Keratinocyte (primary cell): Measurements from ENCODE around the gene SMAD5. TPM values are rescaled to one million over a fixed set of nuclear protein-coding genes. Genes with fewer than 3 reads are reported as not detected.

Source experiments
- DNase-seq: peaks from one replicate; pipeline ENCODE4 v3.0.0-alpha.2; 2011; ENCODE audit warnings: low read depth, missing footprints, low spot score
- FAIRE-seq: peaks from 2 replicates; lab custom pipeline; 2011; peaks lifted over from hg19 to GRCh38; lab: Jason Lieb, UNC
- H2AFZ ChIP-seq: 2 replicates; pipeline ENCODE4 v1.6.0; 2012; ENCODE audit warnings: low read length, control low read depth, inconsistent platforms; ENCODE audit not compliant: control insufficient read depth
- H3K27ac ChIP-seq: 2 replicates; pipeline ENCODE4 v1.5.1; 2011; ENCODE audit warnings: low read length; ENCODE audit not compliant: control insufficient read depth, insufficient read depth
- H3K27me3 ChIP-seq: 3 replicates; pipeline ENCODE4 v1.6.0; 2011; ENCODE audit warnings: low read length; ENCODE audit not compliant: control insufficient read depth, insufficient read depth; ENCODE audit errors: extremely low read depth
- H3K36me3 ChIP-seq, 2 experiments: 2 replicates in 1 of 2; 3 replicates in 1 of 2; pipeline ENCODE4 v1.5.1; 2011; ENCODE audit warnings: low read length in 2 of 2, mild to moderate bottlenecking in 1 of 2; ENCODE audit not compliant: control insufficient read depth in 2 of 2, insufficient read depth in 2 of 2; ENCODE audit errors: extremely low read depth in 1 of 2
- H3K4me1 ChIP-seq: 3 replicates; pipeline ENCODE4 v1.5.1; 2011; ENCODE audit warnings: low read length; ENCODE audit not compliant: control insufficient read depth, insufficient read depth; ENCODE audit errors: extremely low read depth
- H3K4me2 ChIP-seq: 3 replicates; pipeline ENCODE4 v1.6.0; 2011; ENCODE audit warnings: low read depth, low read length; ENCODE audit not compliant: control insufficient read depth, insufficient read depth; ENCODE audit errors: extremely low read depth
- H3K4me3 ChIP-seq, 3 experiments: fragments of 200-600 bp in 1 of 3; sonication (generic) in 1 of 3; 2 replicates in 2 of 3; 3 replicates in 1 of 3; pipeline ENCODE4 v1.5.1; 2011 to 2016; ENCODE audit warnings: low read length in 3 of 3, mild to moderate bottlenecking in 3 of 3, control low read depth in 2 of 3, inconsistent platforms in 1 of 3, low read depth in 1 of 3, mixed read lengths in 1 of 3, mixed run types in 1 of 3, moderate library complexity in 1 of 3; ENCODE audit not compliant: control insufficient read depth in 2 of 3, insufficient read depth in 2 of 3; ENCODE audit errors: extremely low read depth in 1 of 3
- H3K79me2 ChIP-seq: 2 replicates; pipeline ENCODE4 v1.6.0; 2012; ENCODE audit warnings: low read length; ENCODE audit not compliant: control insufficient read depth, insufficient read depth
- H3K9ac ChIP-seq: 3 replicates; pipeline ENCODE4 v1.6.0; 2011; ENCODE audit warnings: low read length; ENCODE audit not compliant: control insufficient read depth, insufficient read depth; ENCODE audit errors: extremely low read depth
- H3K9me1 ChIP-seq: 3 replicates; pipeline ENCODE4 v1.6.0; 2011; ENCODE audit warnings: low read length; ENCODE audit not compliant: control insufficient read depth, insufficient read depth; ENCODE audit errors: extremely low read depth
- H3K9me3 ChIP-seq: 2 replicates; pipeline ENCODE4 v1.5.1; 2012; ENCODE audit warnings: low read depth, low read length; ENCODE audit not compliant: control insufficient read depth
- H4K20me1 ChIP-seq: 3 replicates; pipeline ENCODE4 v1.6.0; 2011; ENCODE audit warnings: low read length; ENCODE audit not compliant: control insufficient read depth, insufficient read depth; ENCODE audit errors: extremely low read depth
- CTCF ChIP-seq, 3 experiments: IDR thresholded peaks in 1 of 3; conservative IDR thresholded peaks in 1 of 3; optimal IDR thresholded peaks in 1 of 3; 2 replicates in 2 of 3; 3 replicates in 1 of 3; pipeline versions ENCODE3 to v1.5.1; 2011; ENCODE audit warnings: low read length in 3 of 3, mild to moderate bottlenecking in 3 of 3, moderate library complexity in 2 of 3, control low read depth in 1 of 3, inconsistent platforms in 1 of 3; ENCODE audit not compliant: insufficient read depth in 2 of 3; ENCODE audit errors: extremely low read depth in 1 of 3
- EZH2 ChIP-seq: IDR thresholded peaks from one replicate; pipeline ENCODE4 v1.6.1; 2012; ENCODE audit warnings: inconsistent platforms, mild to moderate bottlenecking, low read length, moderate library complexity
- dilution Hi-C: fragments of 300-500 bp; cut with MboI; formaldehyde crosslinking; loops from one replicate; pipeline ENCODE4 v1.7.0; 2020; ENCODE audit warnings: low sequenced_read_pairs; ENCODE audit not compliant: extremely low pct_ligation_motif_present
- polyA plus RNA-seq, 5 experiments: library from polyadenylated mRNA; depleted of rRNA in 3 of 5; stranded (reverse) in 3 of 5; stranded (forward) in 1 of 5; unstranded in 1 of 5; fragments of >200 nt; gene quantifications; 1 replicate in 1 of 5; 2 replicates in 3 of 5; 3 replicates in 1 of 5; pipeline versions ENCODE4 v1.2.1 to v1.2.3, GENCODE V29; 2011 to 2012; ENCODE audit warnings: missing spikeins in 2 of 5, low read depth in 1 of 5, low replicate concordance in 1 of 5

SMAD5 gene
- polyA plus RNA-seq, 1 donor (not counting 4 experiments of a cell fraction or from before 2014, with no cell fraction given) = 72.1 TPM

GRCh38 chr5:136147632-136148031, 15.0 kb downstream of the SMAD5 start:
- Histone ChIP-seq H3K4me3 (no peak overlapping the region), H3K27ac (no peak overlapping the region), H4K20me1 (peaks cover 11% of the 10 kb centered on the region), H3K79me2 (peaks cover 100% of the 10 kb centered on the region), H3K27me3 (no peaks in the 10 kb centered on the region), H3K9me1 (no peaks in the 10 kb centered on the region), H3K36me3 (peaks cover 0 to 6% of the 10 kb centered on the region in 2 experiments), H3K4me2 (no peak overlapping the region), H2AFZ (no peak overlapping the region), H3K4me1 (peaks cover 6% of the 10 kb centered on the region), H3K9me3 (no peaks in the 10 kb centered on the region), H3K9ac (no peak overlapping the region)
- TF ChIP-seq EZH2 = no peak
- no peak for TF ChIP-seq CTCF (optimal IDR thresholded peaks at IDR 0.05 in 1 of 3, IDR thresholded peaks at IDR 0.05 in 1 of 3, conservative IDR thresholded peaks at IDR 0.05 in 1 of 3; ENCODE audit: extremely low read depth in 1 of 3, insufficient read depth in 2 of 3, low read length in 3 of 3)
- FAIRE-seq (no peak), DNase-seq (no peak)
- dilution Hi-C loops = no loop called here

GRCh38 chr5:136149891-136150290, 17.2 kb downstream of the SMAD5 start:
- H3K27me3 ChIP-seq = no peaks in the 10 kb centered on the region
- peaks cover 11% of the 10 kb centered on the region for H4K20me1 ChIP-seq
- no peak overlapping the region for H3K4me2 ChIP-seq
- no peak for TF ChIP-seq CTCF (optimal IDR thresholded peaks at IDR 0.05 in 1 of 3, IDR thresholded peaks at IDR 0.05 in 1 of 3, conservative IDR thresholded peaks at IDR 0.05 in 1 of 3; ENCODE audit: extremely low read depth in 1 of 3, insufficient read depth in 2 of 3, low read length in 3 of 3)
- no peak for TF ChIP-seq EZH2
- H3K4me3 ChIP-seq = no peak overlapping the region
- no peak overlapping the region for H3K9ac ChIP-seq
- peaks cover 4 to 11% of the 10 kb centered on the region in 2 experiments for H3K36me3 ChIP-seq
- H2AFZ ChIP-seq = no peak overlapping the region
- peaks cover 6% of the 10 kb centered on the region for H3K4me1 ChIP-seq
- DNase-seq (no peak), FAIRE-seq (no peak)
- dilution Hi-C loops = no loop called here
- H3K79me2 ChIP-seq = peaks cover 97% of the 10 kb centered on the region
- no peaks in the 10 kb centered on the region for H3K9me1 ChIP-seq
- H3K27ac ChIP-seq = no peak overlapping the region
- H3K9me3 ChIP-seq = no peaks in the 10 kb centered on the region
